Peyer's patch (tissue), 4 donors: ENCODE data around the gene MAP2K2. TPM values are rescaled to one million over a fixed set of nuclear protein-coding genes. Genes with fewer than 3 reads are reported as not detected.

Source experiments
- DNase-seq, 3 donors: peaks; one replicate each; pipeline ENCODE4 v3.0.0-alpha.2; 2017 to 2019
- H3K27ac ChIP-seq, 4 donors: fragments of 200-600 bp; sonication (generic); one replicate each; pipeline ENCODE4 v1.5.1; 2016 to 2019
- H3K27me3 ChIP-seq, 2 donors: fragments of 200-600 bp; sonication (generic); one replicate each; pipeline ENCODE4 v1.5.1; 2019
- H3K36me3 ChIP-seq, 3 donors: fragments of 200-600 bp; sonication (generic); one replicate each; pipeline ENCODE4 v1.5.1; 2016 to 2019
- H3K4me1 ChIP-seq, 4 donors: fragments of 200-600 bp; sonication (generic); one replicate each; pipeline ENCODE4 v1.5.1; 2016 to 2019
- H3K4me3 ChIP-seq, 4 donors: fragments of 200-600 bp; sonication (generic); 1 replicate in 3 of 4; 2 replicates in 1 of 4; pipeline ENCODE4 v1.5.1; 2016 to 2019; ENCODE audit warnings: mild to moderate bottlenecking in 1 of 4
- H3K9me3 ChIP-seq, 4 donors: fragments of 200-600 bp; sonication (generic); one replicate each; pipeline ENCODE4 v1.5.1; 2016 to 2019; ENCODE audit warnings: mild to moderate bottlenecking in 1 of 4
- CTCF ChIP-seq, 6 experiments: fragments of 450-650 bp in 4 of 6; fragments of 200-600 bp in 2 of 6; sonication (generic) in 1 of 6; IDR thresholded peaks; one replicate each; pipeline ENCODE4 v1.5.1; 2017 to 2019; ENCODE audit warnings: antibody characterized with exemption in 6 of 6, mild to moderate bottlenecking in 3 of 6, moderate library complexity in 1 of 6
- POLR2A ChIP-seq, 2 donors: fragments of 450-650 bp; IDR thresholded peaks; one replicate each; pipeline ENCODE4 v1.5.1; 2017; ENCODE audit warnings: antibody characterized with exemption in 2 of 2, mild to moderate bottlenecking in 2 of 2, moderate library complexity in 2 of 2
- total RNA-seq, 4 donors: library from RNA; depleted of rRNA; stranded (reverse); fragments of >200 nt; gene quantifications; one replicate each; pipeline ENCODE4 v1.1.0, GENCODE V29; 2016

The MAP2K2 gene
- total RNA-seq, 4 donors from 2014 or later: 168 to 283 (median 220) TPM

- Histone ChIP-seq H3K27me3 (no peaks in the 10 kb centered on the region), H3K36me3 (peaks cover 0 to 7% (median 0%) of the 10 kb centered on the region in 3 donors), H3K9me3 (no peaks in the 10 kb centered on the region), H3K4me1 (peaks cover 0 to 35% (median 13%) of the 10 kb centered on the region in 4 donors), H3K4me3 (peak overlapping the region; percentile 89 to 98 (median 93)), H3K27ac (peak overlapping the region in 3 of 4 donors; percentile 53 to 82 (median 75))
- TF ChIP-seq CTCF (IDR thresholded peaks at IDR 0.05): no peak
- TF ChIP-seq POLR2A (IDR thresholded peaks at IDR 0.05): no peak
- DNase-seq: no peak
Observed at GRCh38 chr19:4124638-4125037, 716 bp upstream of the MAP2K2 start.

- H3K4me3 ChIP-seq: peak overlapping the region; percentile 89 to 98 (median 93)
- peaks cover 0 to 16% (median 0%) of the 10 kb centered on the region in 3 donors for H3K36me3 ChIP-seq
- no peaks in the 10 kb centered on the region for H3K27me3 ChIP-seq
- no peaks in the 10 kb centered on the region for H3K9me3 ChIP-seq
- peak overlapping the region in 3 of 4 donors; percentile 75 to 90 (median 82) for H3K27ac ChIP-seq
- DNase-seq: no peak
- peaks cover 0 to 35% (median 13%) of the 10 kb centered on the region in 4 donors for H3K4me1 ChIP-seq
- no peak for TF ChIP-seq CTCF (IDR thresholded peaks at IDR 0.05)
- TF ChIP-seq POLR2A (IDR thresholded peaks at IDR 0.05): no peak
Observed at GRCh38 chr19:4122480-4122879, 1.4 kb downstream of the MAP2K2 start.

- no peak for DNase-seq
Observed at GRCh38 chr19:4121815-4122214, 2.1 kb downstream of the MAP2K2 start.

GRCh38 chr19:4121273-4121612 lies 2.7 kb downstream of the MAP2K2 start:
- peaks cover 0 to 28% (median 0%) of the 10 kb centered on the region in 3 donors for H3K36me3 ChIP-seq
- no peak overlapping the region for H3K27ac ChIP-seq
- no peaks in the 10 kb centered on the region for H3K27me3 ChIP-seq
- H3K4me3 ChIP-seq: no peak overlapping the region
- peaks cover 0 to 31% (median 13%) of the 10 kb centered on the region in 4 donors for H3K4me1 ChIP-seq
- TF ChIP-seq CTCF (IDR thresholded peaks at IDR 0.05): no peak
- TF ChIP-seq POLR2A (IDR thresholded peaks at IDR 0.05): no peak
- H3K9me3 ChIP-seq: no peaks in the 10 kb centered on the region
- no peak for DNase-seq

More at GRCh38 chr19:4121815-4122214, 2.1 kb downstream of the MAP2K2 start:
- no peaks in the 10 kb centered on the region for H3K27me3 ChIP-seq
- H3K4me1 ChIP-seq: peaks cover 0 to 31% (median 13%) of the 10 kb centered on the region in 4 donors
- H3K9me3 ChIP-seq: no peaks in the 10 kb centered on the region
- TF ChIP-seq CTCF (IDR thresholded peaks at IDR 0.05): no peak
- TF ChIP-seq POLR2A (IDR thresholded peaks at IDR 0.05): no peak
- no peak overlapping the region for H3K27ac ChIP-seq
- peak overlapping the region in 1 of 4 donors; percentile 95 for H3K4me3 ChIP-seq
- peaks cover 0 to 22% (median 0%) of the 10 kb centered on the region in 3 donors for H3K36me3 ChIP-seq

- H3K36me3 ChIP-seq: peaks cover 0 to 33% (median 0%) of the 10 kb centered on the region in 3 donors
- no peak for TF ChIP-seq CTCF (IDR thresholded peaks at IDR 0.05)
- no peak for TF ChIP-seq POLR2A (IDR thresholded peaks at IDR 0.05)
- no peak for DNase-seq
- peaks cover 0 to 31% (median 15%) of the 10 kb centered on the region in 4 donors for H3K4me1 ChIP-seq
- H3K27ac ChIP-seq: peak overlapping the region in 1 of 4 donors; percentile 25
- no peaks in the 10 kb centered on the region for H3K9me3 ChIP-seq
- H3K27me3 ChIP-seq: no peaks in the 10 kb centered on the region
- H3K4me3 ChIP-seq: no peak overlapping the region
Observed at GRCh38 chr19:4120559-4121272, 3.2 kb downstream of the MAP2K2 start.
